Stimulated activated CD8-positive, alpha-beta memory T cell treated with anti-CD3 and anti-CD28 coated beads, Interleukin-15, amount 100 ng/mL, for 1 hour (primary cell): ENCODE results near the gene FERD3L.

ENCODE experiments used
- DNase-seq: peaks from one replicate; pipeline ENCODE4 v3.0.0-alpha.2; 2020; ENCODE audit warnings: low read depth

FERD3L gene

GRCh38 chr7:19117091-19117869, 27.9 kb downstream of the FERD3L start, which contains the start of gene TWIST1:
Gene TWIST1 (minus strand): TSS chr7:19117636. CDS start chr7:19117321, 315 bp downstream.
- no peak for DNase-seq

- DNase-seq = no peak
These were observed 28.8 kb downstream of the FERD3L start for GRCh38 chr7:19116121-19117090.

GRCh38 chr7:19114551-19114855, 30.7 kb downstream of the FERD3L start:
- DNase-seq = no peak

- DNase-seq = no peak
These were observed 31.2 kb downstream of the FERD3L start for GRCh38 chr7:19113855-19114550.

- no peak for DNase-seq
These were observed 32.2 kb downstream of the FERD3L start for GRCh38 chr7:19113002-19113350.

- DNase-seq = no peak
These were observed 32.8 kb downstream of the FERD3L start for GRCh38 chr7:19112274-19113001.

GRCh38 chr7:19111474-19112273, 33.5 kb downstream of the FERD3L start:
- no peak for DNase-seq

- DNase-seq = no peak
These were observed 34.4 kb downstream of the FERD3L start for GRCh38 chr7:19110776-19111175.

- no peak for DNase-seq
These were observed 35.0 kb downstream of the FERD3L start for GRCh38 chr7:19110026-19110730.

- DNase-seq = no peak
These were observed 35.9 kb downstream of the FERD3L start for GRCh38 chr7:19109000-19109946.

- no peak for DNase-seq
These were observed 37.7 kb downstream of the FERD3L start for GRCh38 chr7:19107356-19108146.

GRCh38 chr7:19107081-19107355, 38.2 kb downstream of the FERD3L start:
- no peak for DNase-seq

GRCh38 chr7:19106241-19107080, 38.8 kb downstream of the FERD3L start:
- DNase-seq = no peak

GRCh38 chr7:19105546-19105945, 39.7 kb downstream of the FERD3L start:
- no peak for DNase-seq

- no peak for DNase-seq
These were observed 40.4 kb downstream of the FERD3L start for GRCh38 chr7:19104811-19105210.

GRCh38 chr7:19102884-19103283, 42.3 kb downstream of the FERD3L start:
- no peak for DNase-seq

GRCh38 chr7:19101909-19102308, 43.3 kb downstream of the FERD3L start:
- DNase-seq = no peak

GRCh38 chr7:19101472-19101871, 43.7 kb downstream of the FERD3L start:
- DNase-seq = no peak
